ENCODE results near the gene NME9. TPM values are rescaled to one million over a fixed set of nuclear protein-coding genes. Genes with fewer than 3 reads are reported as not detected.

Gene NME9
- total and polyA plus RNA-seq, 4 donors = 0.08 to 0.39 TPM; not detected in 2

GRCh38 chr3:138328341-138328740 lies 1.3 kb downstream of the NME9 start:
- TF ChIP-seq REST (IDR thresholded peaks at IDR 0.05) = no peak

GRCh38 chr3:138327831-138328230 lies 1.8 kb downstream of the NME9 start:
- TF ChIP-seq ZBTB33 (IDR thresholded peaks at IDR 0.05) = no peak
- TF ChIP-seq CTCF (IDR thresholded peaks at IDR 0.05; ENCODE audit: low read depth, low read length, missing input control) = no peak
- TF ChIP-seq NR2F2 (IDR thresholded peaks at IDR 0.05) = no peak
- no peak for TF ChIP-seq RXRA (IDR thresholded peaks at IDR 0.05)
- TF ChIP-seq RAD21 (IDR thresholded peaks at IDR 0.05) = no peak
- no peak for TF ChIP-seq EGR1 (IDR thresholded peaks at IDR 0.05; ENCODE audit: low read depth in 2 of 2)
- TF ChIP-seq ATF3 (IDR thresholded peaks at IDR 0.05) = no peak
- no peak for TF ChIP-seq TAF1 (conservative IDR thresholded peaks at IDR 0.05)
- no peak for TF ChIP-seq MAX (IDR thresholded peaks at IDR 0.05)
- TF ChIP-seq FOXA2 (IDR thresholded peaks at IDR 0.05) = no peak
- TF ChIP-seq HNF4A (conservative IDR thresholded peaks at IDR 0.05) = no peak
- no peak for TF ChIP-seq YY1 (IDR thresholded peaks at IDR 0.05)
- H3K27me3 ChIP-seq (ENCODE audit: control insufficient read depth in 4 of 4, insufficient read depth in 4 of 4, low read length in 3 of 4) = no peaks in the 10 kb centered on the region
- no peaks in the 10 kb centered on the region for H3K9me3 ChIP-seq (ENCODE audit: control insufficient read depth in 4 of 4, low read length in 3 of 4)
- H3K36me3 ChIP-seq (ENCODE audit: control insufficient read depth in 4 of 4, insufficient read depth in 3 of 4, low read depth in 1 of 4, low read length in 3 of 4) = no peaks in the 10 kb centered on the region
- H3K4me3 ChIP-seq (ENCODE audit: low read depth in 1 of 3, low read length in 3 of 3) = no peak overlapping the region
- peaks cover 2 to 10% (median 5%) of the 10 kb centered on the region in 4 donors for H3K4me1 ChIP-seq (ENCODE audit: control insufficient read depth in 4 of 4, insufficient read depth in 4 of 4, low read length in 3 of 4)
- 87% methylated on average over 4 of the region's 4 CpGs for WGBS
- DNase-seq (ENCODE audit: low spot score) = no peak
- H3K9ac ChIP-seq (ENCODE audit: low read depth in 1 of 2, low read length in 2 of 2) = no peak overlapping the region
- H3K27ac ChIP-seq (ENCODE audit: low read depth in 1 of 2, low read length in 2 of 2) = no peak overlapping the region

More at GRCh38 chr3:138328341-138328740, 1.3 kb downstream of the NME9 start:
- Histone ChIP-seq H3K27me3 (ENCODE audit: control insufficient read depth in 4 of 4, insufficient read depth in 4 of 4, low read length in 3 of 4) (no peaks in the 10 kb centered on the region), H3K9ac (ENCODE audit: low read depth in 1 of 2, low read length in 2 of 2) (no peak overlapping the region), H3K9me3 (ENCODE audit: control insufficient read depth in 4 of 4, low read length in 3 of 4) (no peaks in the 10 kb centered on the region), H3K4me1 (ENCODE audit: control insufficient read depth in 4 of 4, insufficient read depth in 4 of 4, low read length in 3 of 4) (peaks cover 2 to 10% (median 5%) of the 10 kb centered on the region in 4 donors), H3K36me3 (ENCODE audit: control insufficient read depth in 4 of 4, insufficient read depth in 3 of 4, low read depth in 1 of 4, low read length in 3 of 4) (no peaks in the 10 kb centered on the region), H3K4me3 (ENCODE audit: low read depth in 1 of 3, low read length in 3 of 3) (no peak overlapping the region), H3K27ac (ENCODE audit: low read depth in 1 of 2, low read length in 2 of 2) (no peak overlapping the region)
- no peak for DNase-seq (ENCODE audit: low spot score)
- WGBS = 45% methylated on average over 2 of the region's 2 CpGs

Data from liver (tissue), 9 donors.